HG03432 (cell line): ENCODE results near the gene SLC35D2.
"Not testable (repeated sequence)": the region's sequence is repeated elsewhere in the genome, so short reads cannot be mapped to it uniquely, and the experiment has no call there.

Source experiments
- ATAC-seq: cut with Tn5 transposase; IDR thresholded peaks from one replicate; pipeline ENCODE4 v1.9.1; 2021; ENCODE audit warnings: mild to moderate bottlenecking, moderate library complexity; ENCODE audit not compliant: unreplicated experiment

The SLC35D2 gene

GRCh38 chr9:96361668-96362067, 21.8 kb downstream of the SLC35D2 start:
- ATAC-seq: no peak

GRCh38 chr9:96360976-96361375, 22.5 kb downstream of the SLC35D2 start:
- ATAC-seq: no peak

- not testable (repeated sequence) for ATAC-seq
Observed at GRCh38 chr9:96360523-96360922, 23.0 kb downstream of the SLC35D2 start.

GRCh38 chr9:96350866-96351265, 32.6 kb downstream of the SLC35D2 start:
- ATAC-seq: no peak

GRCh38 chr9:96348261-96348660, 35.2 kb downstream of the SLC35D2 start:
- ATAC-seq: no peak

- no peak for ATAC-seq
Observed at GRCh38 chr9:96345551-96345950, 38.0 kb downstream of the SLC35D2 start.

GRCh38 chr9:96344458-96345180, 38.9 kb downstream of the SLC35D2 start:
- ATAC-seq: no peak

- ATAC-seq: no peak
Observed at GRCh38 chr9:96343515-96344360, 39.8 kb downstream of the SLC35D2 start.

- no peak for ATAC-seq
Observed at GRCh38 chr9:96342571-96343245, 40.8 kb downstream of the SLC35D2 start.

GRCh38 chr9:96340707-96341106, 42.8 kb downstream of the SLC35D2 start:
- no peak for ATAC-seq

GRCh38 chr9:96338299-96338698, 45.2 kb downstream of the SLC35D2 start:
- no peak for ATAC-seq

- no peak for ATAC-seq
Observed at GRCh38 chr9:96333958-96334357, 49.6 kb downstream of the SLC35D2 start.

GRCh38 chr9:96331236-96331947, 52.1 kb downstream of the SLC35D2 start:
- no peak for ATAC-seq

GRCh38 chr9:96327694-96328352, 55.7 kb downstream of the SLC35D2 start:
- no peak for ATAC-seq

- ATAC-seq: no peak
Observed at GRCh38 chr9:96323169-96323568, 60.3 kb downstream of the SLC35D2 start.

- ATAC-seq: not testable (repeated sequence)
Observed at GRCh38 chr9:96322736-96323135, 60.8 kb downstream of the SLC35D2 start.

- ATAC-seq: not testable (repeated sequence)
Observed at GRCh38 chr9:96322210-96322609, 61.3 kb downstream of the SLC35D2 start.

- ATAC-seq: no peak
Observed at GRCh38 chr9:96321515-96321914, 62.0 kb downstream of the SLC35D2 start.

GRCh38 chr9:96320749-96321280, 62.7 kb downstream of the SLC35D2 start:
- no peak for ATAC-seq

GRCh38 chr9:96318921-96319565, 64.5 kb downstream of the SLC35D2 start:
- no peak for ATAC-seq
